HepG2 (cell line): ENCODE measurements around the gene ANGPTL2. TPM values are rescaled to one million over a fixed set of nuclear protein-coding genes. Genes with fewer than 3 reads are reported as not detected.
A peak's percentile ranks its signal among the peaks of the same experiment; 100 is the strongest.

ENCODE experiments used
- ATAC-seq: fragments of 200-7000 bp; cut with Tn5 transposase; 3 replicates; pipeline ENCODE4 v1.9.1; 2020; ENCODE audit warnings: mild to moderate bottlenecking, moderate library complexity
- BruUV-seq: library from RNA; stranded (reverse); fragments of 400-500 nt; replicated peaks from 2 replicates; lab custom pipeline; 2021; lab: Mats Ljungman, UMichigan
- CTCF ChIA-PET: fragments of 300-600 bp; formaldehyde crosslinking; extraction: SDS; loops from one replicate; lab custom pipeline; 2021; ENCODE audit warnings: low total read pairs, inconsistent platforms, low intra/inter-chr PET ratio; lab: Yijun Ruan, JAX
- POLR2A ChIA-PET: fragments of 350-600 bp; sonication (Branson Sonifier 250); formaldehyde crosslinking; loops from one replicate; lab custom pipeline; 2020; ENCODE audit warnings: antibody characterized with exemption, inconsistent platforms; lab: Yijun Ruan, JAX
- DNase-seq: peaks from one replicate; pipeline ENCODE4 v3.0.0-alpha.2; 2015; ENCODE audit warnings: low spot score
- FAIRE-seq: peaks from 3 replicates; lab custom pipeline; 2011; peaks lifted over from hg19 to GRCh38; lab: Jason Lieb, UNC
- H2AFZ ChIP-seq: one replicate; pipeline ENCODE4 v1.6.1; 2011; ENCODE audit warnings: low read length, inconsistent platforms
- H3K27ac ChIP-seq: fragments of 300-600 bp; 3 replicates; pipeline ENCODE4 v1.8.0; 2011; ENCODE audit warnings: mixed run types, mild to moderate bottlenecking, mixed read lengths, low read length, inconsistent platforms; ENCODE audit not compliant: insufficient read depth; ENCODE audit errors: extremely low read length
- H3K27me3 ChIP-seq, 2 experiments: fragments of 200-600 bp in 1 of 2; 2 replicates in 1 of 2; 3 replicates in 1 of 2; pipeline versions ENCODE4 v1.6.0 to v1.8.0; 2011; ENCODE audit warnings: low read length in 2 of 2, mild to moderate bottlenecking in 2 of 2, moderate library complexity in 2 of 2, inconsistent platforms in 1 of 2; ENCODE audit not compliant: insufficient read depth in 2 of 2, control insufficient read depth in 1 of 2
- H3K36me3 ChIP-seq, 2 experiments: fragments of 200-600 bp in 1 of 2; replicated peaks in 1 of 2; 2 replicates in 1 of 2; 3 replicates in 1 of 2; pipeline versions ENCODE4 v1.5.1 to v1.8.0; 2011; ENCODE audit warnings: low read length in 2 of 2, inconsistent platforms in 1 of 2; ENCODE audit not compliant: insufficient read depth in 2 of 2, control insufficient read depth in 1 of 2
- H3K4me1 ChIP-seq: 2 replicates; pipeline ENCODE4 v1.5.1; 2012; ENCODE audit warnings: low read length, inconsistent platforms; ENCODE audit not compliant: insufficient read depth
- H3K4me2 ChIP-seq: 2 replicates; pipeline ENCODE4 v1.6.0; 2011; ENCODE audit warnings: low read depth, low read length, inconsistent platforms
- H3K4me3 ChIP-seq, 3 experiments: fragments of 200-600 bp in 1 of 3; sonication (generic), shearing (Covaris generic) in 1 of 3; replicated peaks in 1 of 3; 2 replicates each; pipeline ENCODE4 v1.5.1; 2011 to 2016; ENCODE audit warnings: low read length in 3 of 3, inconsistent platforms in 2 of 3, low read depth in 2 of 3, mild to moderate bottlenecking in 2 of 3, control low read depth in 1 of 3, mixed read lengths in 1 of 3; ENCODE audit not compliant: insufficient read depth in 1 of 3
- H3K79me2 ChIP-seq: one replicate; pipeline ENCODE4 v1.6.1; 2011; ENCODE audit warnings: low read length, inconsistent platforms; ENCODE audit not compliant: insufficient read depth
- H3K9ac ChIP-seq: 2 replicates; pipeline ENCODE4 v1.6.0; 2011; ENCODE audit warnings: mild to moderate bottlenecking, low read depth, low read length, inconsistent platforms; ENCODE audit not compliant: insufficient read depth
- H3K9me3 ChIP-seq: 2 replicates; pipeline ENCODE4 v1.5.1; 2012; ENCODE audit warnings: mild to moderate bottlenecking, low read length
- H4K20me1 ChIP-seq: 2 replicates; pipeline ENCODE4 v1.6.0; 2011; ENCODE audit warnings: inconsistent platforms, mild to moderate bottlenecking, low read length, moderate library complexity; ENCODE audit not compliant: insufficient read depth
- ARID3A ChIP-seq: IDR thresholded peaks from 2 replicates; pipeline ENCODE4 v1.6.1; 2012; ENCODE audit warnings: low read depth, low read length, improper control_type of control experiment
- ATF2 ChIP-seq: sonication (generic); formaldehyde crosslinking; IDR thresholded peaks from 2 replicates; pipeline ENCODE4 v1.4.0; 2020; ENCODE audit warnings: missing genetic modification reagents
- CENPBD1 ChIP-seq: sonication (generic); formaldehyde crosslinking; IDR thresholded peaks from 2 replicates; pipeline ENCODE4 v1.8.0; 2022; ENCODE audit warnings: missing genetic modification reagents, low read depth, mild to moderate bottlenecking, borderline replicate concordance
- HMGXB3 ChIP-seq: sonication (generic); formaldehyde crosslinking; IDR thresholded peaks from 2 replicates; pipeline ENCODE4 v1.4.0; 2020; ENCODE audit warnings: missing genetic modification reagents, borderline replicate concordance
- HNF4A ChIP-seq: sonication (generic); formaldehyde crosslinking; IDR thresholded peaks from 2 replicates; pipeline ENCODE4 v1.4.0; 2020; ENCODE audit warnings: missing genetic modification reagents
- HNRNPL ChIP-seq: fragments of 200-400 bp; formaldehyde crosslinking; IDR thresholded peaks from 2 replicates; pipeline ENCODE4 v1.6.1; 2017; ENCODE audit warnings: mild to moderate bottlenecking, low read depth, low read length
- JUND ChIP-seq: sonication (generic); formaldehyde crosslinking; IDR thresholded peaks from 2 replicates; pipeline ENCODE4 v1.8.0; 2022; ENCODE audit warnings: mild to moderate bottlenecking, missing genetic modification reagents
- NR2F6 ChIP-seq, 2 experiments: IDR thresholded peaks; 2 replicates each; pipeline ENCODE4 v1.6.1; 2016; ENCODE audit warnings: antibody characterized with exemption in 1 of 2, mild to moderate bottlenecking in 1 of 2
- PRPF4 ChIP-seq: fragments of 200-400 bp; formaldehyde crosslinking; IDR thresholded peaks from 2 replicates; pipeline ENCODE4 v1.6.1; 2016; ENCODE audit warnings: low read length, low read depth; ENCODE audit not compliant: poor library complexity, severe bottlenecking
- SNAPC5 ChIP-seq: sonication (generic); formaldehyde crosslinking; IDR thresholded peaks from 2 replicates; pipeline ENCODE4 v1.8.1; 2023; ENCODE audit warnings: mild to moderate bottlenecking, missing genetic modification reagents, borderline replicate concordance
- ZFP82 ChIP-seq: sonication (generic); formaldehyde crosslinking; IDR thresholded peaks from 2 replicates; pipeline ENCODE4 v1.5.1; 2020; ENCODE audit warnings: mild to moderate bottlenecking, missing genetic modification reagents, borderline replicate concordance
- ZNF274 ChIP-seq: sonication (generic); formaldehyde crosslinking; IDR thresholded peaks from 2 replicates; pipeline ENCODE4 v1.5.1; 2020; ENCODE audit warnings: mild to moderate bottlenecking, missing genetic modification reagents
- ZNF720 ChIP-seq: sonication (generic); formaldehyde crosslinking; IDR thresholded peaks from 2 replicates; pipeline ENCODE4 v1.4.0; 2020; ENCODE audit warnings: missing genetic modification reagents
- ZSCAN21 ChIP-seq: sonication (generic); formaldehyde crosslinking; IDR thresholded peaks from 2 replicates; pipeline ENCODE4 v1.8.0; 2022; ENCODE audit warnings: mild to moderate bottlenecking, missing genetic modification reagents, moderate library complexity, borderline replicate concordance
- WGBS: methylation state at CpG from one replicate; pipeline ENCODE4 v1.1.6; 2017; ENCODE audit warnings: low lambda C conversion rate; 5-methylcytosine and 5-hydroxymethylcytosine counted together
- in situ Hi-C: cut with HindIII; loops from 2 replicates; pipeline ENCODE4 v1.10.0; 2017; ENCODE audit warnings: low pct_unique_long_range_greater_than_20kb; ENCODE audit not compliant: extremely low pct_ligation_motif_present
- intact Hi-C: fragments of 100-400 bp; cut with micrococcal nuclease; formaldehyde crosslinking; loops from one replicate; pipeline ENCODE4 v1.10.0; 2022; ENCODE audit not compliant: unreplicated experiment
- polyA plus RNA-seq, 8 experiments: library from polyadenylated mRNA; depleted of rRNA in 3 of 8; stranded (reverse) in 7 of 8; unstranded in 1 of 8; fragments of >200 nt; fragmentation: Illumina TruSeq in 4 of 8; extraction: Trizol in 4 of 8; gene quantifications; 2 replicates each; pipeline versions ENCODE4 v1.2.1 to v1.2.3, GENCODE V29; 2011 to 2016; ENCODE audit warnings: low read depth in 4 of 8, missing spikeins in 1 of 8, mixed read lengths in 1 of 8; ENCODE audit not compliant: insufficient read depth in 1 of 8
- total RNA-seq, 5 experiments: library from RNA; depleted of rRNA; stranded (reverse); fragments of >200 nt; fragmentation: Illumina TruSeq; extraction: Trizol; gene quantifications; 2 replicates each; pipeline ENCODE4 v1.2.3, GENCODE V29; 2016; ENCODE audit warnings: low read depth in 1 of 5

Gene ANGPTL2
- total and polyA plus RNA-seq, 2 of the 13 experiments (the other 11 are each of a cell fraction or from before 2014, with no cell fraction given) = 0.91 to 21.0 TPM

- in situ Hi-C loops (no loop called here), intact Hi-C loops (no loop called here)
- ATAC-seq = no peak
- no peak for DNase-seq
- H3K9ac ChIP-seq = peak overlapping the region; percentile 31; the same call in 1 of the 2 replicates
- peak overlapping the region; percentile 48; the same call in 1 of the 2 replicates for H3K4me2 ChIP-seq
- no peaks in the 10 kb centered on the region; a peak in 1 of 5 replicates for H3K36me3 ChIP-seq
- H2AFZ ChIP-seq = no peak overlapping the region
- FAIRE-seq = no peak
- no peaks in the 10 kb centered on the region for H3K27me3 ChIP-seq
- no peaks in the 10 kb centered on the region for H3K9me3 ChIP-seq
- BruUV-seq = no TSS peak
- no peaks in the 10 kb centered on the region for H3K79me2 ChIP-seq
- no peaks in the 10 kb centered on the region for H4K20me1 ChIP-seq
- H3K27ac ChIP-seq = no peak overlapping the region
- H3K4me1 ChIP-seq = peaks cover 83% of the 10 kb centered on the region
- TF ChIP-seq PRPF4 (no peak), ZSCAN21 (CRISPR knock-in tag) (no peak), HNF4A (CRISPR knock-in tag) (no peak), ZFP82 (CRISPR knock-in tag) (no peak), JUND (CRISPR knock-in tag) (no peak), NR2F6 (IDR thresholded peaks at IDR 0.05) (no peak), NR2F6 (CRISPR knock-in tag; IDR thresholded peaks at IDR 0.05) (no peak), SNAPC5 (CRISPR knock-in tag) (no peak), ATF2 (CRISPR knock-in tag) (no peak), HMGXB3 (CRISPR knock-in tag) (no peak), CENPBD1 (CRISPR knock-in tag) (no peak), ARID3A (no peak), ZNF720 (CRISPR knock-in tag) (no peak), ZNF274 (CRISPR knock-in tag) (no peak), HNRNPL (no peak)
- TF ChIP-seq, all 625 proteins: peak for 0
- ChIA-PET CTCF (no interaction called here), POLR2A (no interaction called here)
- 95% methylated on average over 11 of the region's 11 CpGs for WGBS
- H3K4me3 ChIP-seq = peak overlapping the region in 2 of 3 experiments; percentile 3 to 45; a peak in 2 of 6 replicates
These were observed 15.1 kb downstream of the ANGPTL2 start for GRCh38 chr9:127107171-127107928.
